ENCODE results near the gene ZNF844. TPM values are rescaled to one million over a fixed set of nuclear protein-coding genes. Genes with fewer than 3 reads are reported as not detected.
A peak's percentile ranks its signal among the peaks of the same experiment; 100 is the strongest.

Gene ZNF844
- 9.1 to 10.5 TPM (median 9.4 TPM) in 3 replicates for total RNA-seq (2021)
- Bru-seq, nascent RNA = percentile 80 among the genes with signal in this experiment
- long read RNA-seq, experiment 1, full-length matches to known transcripts = 2 of 5 reads
- long read RNA-seq, experiment 1, partial matches to known transcripts = 0 of 5 reads
- long read RNA-seq, experiment 1, other reads (novel, unspliced or antisense) = 3 of 5 reads
- long read RNA-seq, experiment 2, full-length matches to known transcripts = 1 of 7 reads
- long read RNA-seq, experiment 2, partial matches to known transcripts = 0 of 7 reads
- long read RNA-seq, experiment 2, other reads (novel, unspliced or antisense) = 6 of 7 reads
- long read RNA-seq, experiment 3, full-length matches to known transcripts = 1 of 1 reads
- long read RNA-seq, experiment 3, partial matches to known transcripts = 0 of 1 reads
- long read RNA-seq, experiment 3, other reads (novel, unspliced or antisense) = 0 of 1 reads

DNA sequence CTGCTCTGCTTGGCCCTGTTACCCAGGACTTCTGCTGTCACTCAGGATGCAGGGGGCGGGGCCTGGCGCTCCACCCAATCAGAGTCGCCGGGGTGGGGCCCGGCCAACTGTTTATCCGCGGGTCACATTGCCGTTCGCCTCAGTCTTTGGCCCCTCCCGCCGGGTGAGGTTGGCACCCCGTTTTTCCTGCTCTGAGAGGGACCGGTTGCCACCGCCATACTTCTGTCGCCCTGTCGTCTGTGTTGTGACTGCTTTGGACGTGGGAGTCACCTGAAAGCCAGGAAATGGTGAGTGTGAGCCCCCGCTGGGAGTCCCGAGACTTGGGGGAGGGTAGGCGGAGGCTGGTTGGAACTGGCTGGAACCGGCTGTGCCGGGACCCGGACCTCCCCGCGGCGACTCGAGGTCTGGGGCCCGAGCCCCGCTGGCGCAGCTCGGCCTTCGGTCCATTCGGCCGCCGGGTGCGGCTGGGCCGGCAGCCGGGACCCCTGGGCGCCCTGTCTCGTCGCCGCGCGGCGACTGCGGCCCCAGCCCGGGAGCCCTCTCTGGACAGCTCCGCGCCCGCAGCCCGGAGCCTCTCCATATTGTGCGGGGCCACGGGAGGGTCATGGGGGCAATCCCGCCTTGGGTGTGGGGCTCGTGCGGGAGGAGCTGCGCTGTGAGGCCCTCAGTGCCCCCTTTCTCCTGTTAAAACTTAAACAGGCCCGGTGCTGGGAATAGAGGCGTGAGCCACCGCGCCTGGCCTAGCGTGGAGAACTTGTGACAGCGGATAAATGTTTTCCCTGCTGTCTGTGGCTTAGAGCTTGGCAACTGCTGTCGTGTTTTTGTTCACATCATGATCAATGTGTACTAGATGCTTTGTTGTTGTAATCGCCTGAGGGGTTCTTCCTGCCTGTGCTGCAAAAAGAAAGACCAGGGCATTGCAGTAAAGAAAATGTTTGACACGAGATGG lies at the start of gene ZNF844:
Gene ZNF844, plus strand, starts transcription at position 142 of the 949 bp plus-strand sequence. Its CDS starts 143 bp downstream, at position 285.
- Mint-ChIP-seq H3K9me3 (no peaks in the 10 kb centered on the region), H3K27ac (peak within 1 kb of the TSS; percentile 97), H3K4me3 (peak within 1 kb of the TSS; percentile 87), H3K27me3 (ENCODE audit: low read depth) (no peaks in the 10 kb centered on the region), H3K4me1 (peaks cover 12% of the 10 kb centered on the region), H3K36me3 (peaks cover 6% of the 10 kb centered on the region)
- DNase-seq (ENCODE audit: low spot score) (peak; percentile 98), ATAC-seq (peak; percentile 94)
- CTCF ChIA-PET = interaction anchor here (0.9 to 3.4 kb wide), 5 partner anchors 12 to 101 kb away, joined by 5 to 38 read pairs (median 7); partner anchors contain the start of genes ZNF20 and ZNF878
- POLR2A ChIA-PET = interaction anchor here (0.7 to 2.0 kb wide), 5 partner anchors 13 to 100 kb away, joined by 3 to 14 read pairs (median 4); partner anchors contain the start of genes ZNF763 and ZNF878
- TF ChIP-seq SP1 (CRISPR knock-in tag; conservative IDR thresholded peaks at IDR 0.05) = peak; percentile 77
- TF ChIP-seq SMAD4 (CRISPR knock-in tag; IDR thresholded peaks at IDR 0.05) = no peak
- TF ChIP-seq TEAD4 (CRISPR knock-in tag; IDR thresholded peaks at IDR 0.05) = no peak
- TF ChIP-seq, protein P1, sequence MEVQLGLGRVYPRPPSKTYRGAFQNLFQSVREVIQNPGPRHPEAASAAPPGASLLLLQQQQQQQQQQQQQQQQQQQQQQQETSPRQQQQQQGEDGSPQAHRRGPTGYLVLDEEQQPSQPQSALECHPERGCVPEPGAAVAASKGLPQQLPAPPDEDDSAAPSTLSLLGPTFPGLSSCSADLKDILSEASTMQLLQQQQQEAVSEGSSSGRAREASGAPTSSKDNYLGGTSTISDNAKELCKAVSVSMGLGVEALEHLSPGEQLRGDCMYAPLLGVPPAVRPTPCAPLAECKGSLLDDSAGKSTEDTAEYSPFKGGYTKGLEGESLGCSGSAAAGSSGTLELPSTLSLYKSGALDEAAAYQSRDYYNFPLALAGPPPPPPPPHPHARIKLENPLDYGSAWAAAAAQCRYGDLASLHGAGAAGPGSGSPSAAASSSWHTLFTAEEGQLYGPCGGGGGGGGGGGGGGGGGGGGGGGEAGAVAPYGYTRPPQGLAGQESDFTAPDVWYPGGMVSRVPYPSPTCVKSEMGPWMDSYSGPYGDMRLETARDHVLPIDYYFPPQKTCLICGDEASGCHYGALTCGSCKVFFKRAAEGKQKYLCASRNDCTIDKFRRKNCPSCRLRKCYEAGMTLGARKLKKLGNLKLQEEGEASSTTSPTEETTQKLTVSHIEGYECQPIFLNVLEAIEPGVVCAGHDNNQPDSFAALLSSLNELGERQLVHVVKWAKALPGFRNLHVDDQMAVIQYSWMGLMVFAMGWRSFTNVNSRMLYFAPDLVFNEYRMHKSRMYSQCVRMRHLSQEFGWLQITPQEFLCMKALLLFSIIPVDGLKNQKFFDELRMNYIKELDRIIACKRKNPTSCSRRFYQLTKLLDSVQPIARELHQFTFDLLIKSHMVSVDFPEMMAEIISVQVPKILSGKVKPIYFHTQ (CRISPR knock-in tag; IDR thresholded peaks at IDR 0.05) = no peak
- no peak for TF ChIP-seq ZNF396 (CRISPR knock-in tag; IDR thresholded peaks at IDR 0.05; ENCODE audit: borderline replicate concordance)
- no peak for TF ChIP-seq GRHL2 (CRISPR knock-in tag; IDR thresholded peaks at IDR 0.05; ENCODE audit: insufficient replicate concordance, severe bottlenecking)
- TF ChIP-seq, protein P2, sequence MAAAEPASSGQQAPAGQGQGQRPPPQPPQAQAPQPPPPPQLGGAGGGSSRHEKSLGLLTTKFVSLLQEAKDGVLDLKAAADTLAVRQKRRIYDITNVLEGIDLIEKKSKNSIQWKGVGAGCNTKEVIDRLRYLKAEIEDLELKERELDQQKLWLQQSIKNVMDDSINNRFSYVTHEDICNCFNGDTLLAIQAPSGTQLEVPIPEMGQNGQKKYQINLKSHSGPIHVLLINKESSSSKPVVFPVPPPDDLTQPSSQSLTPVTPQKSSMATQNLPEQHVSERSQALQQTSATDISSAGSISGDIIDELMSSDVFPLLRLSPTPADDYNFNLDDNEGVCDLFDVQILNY (CRISPR knock-in tag; IDR thresholded peaks at IDR 0.05) = no peak
- no peak for TF ChIP-seq RORB (CRISPR knock-in tag; IDR thresholded peaks at IDR 0.05)
- peak; percentile 38; the same call in 1 of the 2 replicates for TF ChIP-seq KAT7 (CRISPR knock-in tag; IDR thresholded peaks at IDR 0.05; ENCODE audit: borderline replicate concordance)
- no peak for TF ChIP-seq ZNF138 (CRISPR knock-in tag; conservative IDR thresholded peaks at IDR 0.05)
- no peak for TF ChIP-seq JUN (CRISPR knock-in tag; IDR thresholded peaks at IDR 0.05)
- TF ChIP-seq, protein P3, sequence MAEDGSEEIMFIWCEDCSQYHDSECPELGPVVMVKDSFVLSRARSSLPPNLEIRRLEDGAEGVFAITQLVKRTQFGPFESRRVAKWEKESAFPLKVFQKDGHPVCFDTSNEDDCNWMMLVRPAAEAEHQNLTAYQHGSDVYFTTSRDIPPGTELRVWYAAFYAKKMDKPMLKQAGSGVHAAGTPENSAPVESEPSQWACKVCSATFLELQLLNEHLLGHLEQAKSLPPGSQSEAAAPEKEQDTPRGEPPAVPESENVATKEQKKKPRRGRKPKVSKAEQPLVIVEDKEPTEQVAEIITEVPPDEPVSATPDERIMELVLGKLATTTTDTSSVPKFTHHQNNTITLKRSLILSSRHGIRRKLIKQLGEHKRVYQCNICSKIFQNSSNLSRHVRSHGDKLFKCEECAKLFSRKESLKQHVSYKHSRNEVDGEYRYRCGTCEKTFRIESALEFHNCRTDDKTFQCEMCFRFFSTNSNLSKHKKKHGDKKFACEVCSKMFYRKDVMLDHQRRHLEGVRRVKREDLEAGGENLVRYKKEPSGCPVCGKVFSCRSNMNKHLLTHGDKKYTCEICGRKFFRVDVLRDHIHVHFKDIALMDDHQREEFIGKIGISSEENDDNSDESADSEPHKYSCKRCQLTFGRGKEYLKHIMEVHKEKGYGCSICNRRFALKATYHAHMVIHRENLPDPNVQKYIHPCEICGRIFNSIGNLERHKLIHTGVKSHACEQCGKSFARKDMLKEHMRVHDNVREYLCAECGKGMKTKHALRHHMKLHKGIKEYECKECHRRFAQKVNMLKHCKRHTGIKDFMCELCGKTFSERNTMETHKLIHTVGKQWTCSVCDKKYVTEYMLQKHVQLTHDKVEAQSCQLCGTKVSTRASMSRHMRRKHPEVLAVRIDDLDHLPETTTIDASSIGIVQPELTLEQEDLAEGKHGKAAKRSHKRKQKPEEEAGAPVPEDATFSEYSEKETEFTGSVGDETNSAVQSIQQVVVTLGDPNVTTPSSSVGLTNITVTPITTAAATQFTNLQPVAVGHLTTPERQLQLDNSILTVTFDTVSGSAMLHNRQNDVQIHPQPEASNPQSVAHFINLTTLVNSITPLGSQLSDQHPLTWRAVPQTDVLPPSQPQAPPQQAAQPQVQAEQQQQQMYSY (CRISPR knock-in tag; IDR thresholded peaks at IDR 0.05) = no peak
- TF ChIP-seq, protein P4, sequence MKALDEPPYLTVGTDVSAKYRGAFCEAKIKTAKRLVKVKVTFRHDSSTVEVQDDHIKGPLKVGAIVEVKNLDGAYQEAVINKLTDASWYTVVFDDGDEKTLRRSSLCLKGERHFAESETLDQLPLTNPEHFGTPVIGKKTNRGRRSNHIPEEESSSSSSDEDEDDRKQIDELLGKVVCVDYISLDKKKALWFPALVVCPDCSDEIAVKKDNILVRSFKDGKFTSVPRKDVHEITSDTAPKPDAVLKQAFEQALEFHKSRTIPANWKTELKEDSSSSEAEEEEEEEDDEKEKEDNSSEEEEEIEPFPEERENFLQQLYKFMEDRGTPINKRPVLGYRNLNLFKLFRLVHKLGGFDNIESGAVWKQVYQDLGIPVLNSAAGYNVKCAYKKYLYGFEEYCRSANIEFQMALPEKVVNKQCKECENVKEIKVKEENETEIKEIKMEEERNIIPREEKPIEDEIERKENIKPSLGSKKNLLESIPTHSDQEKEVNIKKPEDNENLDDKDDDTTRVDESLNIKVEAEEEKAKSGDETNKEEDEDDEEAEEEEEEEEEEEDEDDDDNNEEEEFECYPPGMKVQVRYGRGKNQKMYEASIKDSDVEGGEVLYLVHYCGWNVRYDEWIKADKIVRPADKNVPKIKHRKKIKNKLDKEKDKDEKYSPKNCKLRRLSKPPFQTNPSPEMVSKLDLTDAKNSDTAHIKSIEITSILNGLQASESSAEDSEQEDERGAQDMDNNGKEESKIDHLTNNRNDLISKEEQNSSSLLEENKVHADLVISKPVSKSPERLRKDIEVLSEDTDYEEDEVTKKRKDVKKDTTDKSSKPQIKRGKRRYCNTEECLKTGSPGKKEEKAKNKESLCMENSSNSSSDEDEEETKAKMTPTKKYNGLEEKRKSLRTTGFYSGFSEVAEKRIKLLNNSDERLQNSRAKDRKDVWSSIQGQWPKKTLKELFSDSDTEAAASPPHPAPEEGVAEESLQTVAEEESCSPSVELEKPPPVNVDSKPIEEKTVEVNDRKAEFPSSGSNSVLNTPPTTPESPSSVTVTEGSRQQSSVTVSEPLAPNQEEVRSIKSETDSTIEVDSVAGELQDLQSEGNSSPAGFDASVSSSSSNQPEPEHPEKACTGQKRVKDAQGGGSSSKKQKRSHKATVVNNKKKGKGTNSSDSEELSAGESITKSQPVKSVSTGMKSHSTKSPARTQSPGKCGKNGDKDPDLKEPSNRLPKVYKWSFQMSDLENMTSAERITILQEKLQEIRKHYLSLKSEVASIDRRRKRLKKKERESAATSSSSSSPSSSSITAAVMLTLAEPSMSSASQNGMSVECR (CRISPR knock-in tag; IDR thresholded peaks at IDR 0.05; ENCODE audit: borderline replicate concordance) = peak; percentile 61; the same call in 1 of the 2 replicates
- TF ChIP-seq, protein P5, sequence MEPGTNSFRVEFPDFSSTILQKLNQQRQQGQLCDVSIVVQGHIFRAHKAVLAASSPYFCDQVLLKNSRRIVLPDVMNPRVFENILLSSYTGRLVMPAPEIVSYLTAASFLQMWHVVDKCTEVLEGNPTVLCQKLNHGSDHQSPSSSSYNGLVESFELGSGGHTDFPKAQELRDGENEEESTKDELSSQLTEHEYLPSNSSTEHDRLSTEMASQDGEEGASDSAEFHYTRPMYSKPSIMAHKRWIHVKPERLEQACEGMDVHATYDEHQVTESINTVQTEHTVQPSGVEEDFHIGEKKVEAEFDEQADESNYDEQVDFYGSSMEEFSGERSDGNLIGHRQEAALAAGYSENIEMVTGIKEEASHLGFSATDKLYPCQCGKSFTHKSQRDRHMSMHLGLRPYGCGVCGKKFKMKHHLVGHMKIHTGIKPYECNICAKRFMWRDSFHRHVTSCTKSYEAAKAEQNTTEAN (CRISPR knock-in tag; IDR thresholded peaks at IDR 0.05) = no peak
- no peak for TF ChIP-seq ZNF219 (CRISPR knock-in tag; IDR thresholded peaks at IDR 0.05; ENCODE audit: borderline replicate concordance)
- no peak for TF ChIP-seq OVOL2 (CRISPR knock-in tag; IDR thresholded peaks at IDR 0.05; ENCODE audit: borderline replicate concordance)
- TF ChIP-seq, protein P6, sequence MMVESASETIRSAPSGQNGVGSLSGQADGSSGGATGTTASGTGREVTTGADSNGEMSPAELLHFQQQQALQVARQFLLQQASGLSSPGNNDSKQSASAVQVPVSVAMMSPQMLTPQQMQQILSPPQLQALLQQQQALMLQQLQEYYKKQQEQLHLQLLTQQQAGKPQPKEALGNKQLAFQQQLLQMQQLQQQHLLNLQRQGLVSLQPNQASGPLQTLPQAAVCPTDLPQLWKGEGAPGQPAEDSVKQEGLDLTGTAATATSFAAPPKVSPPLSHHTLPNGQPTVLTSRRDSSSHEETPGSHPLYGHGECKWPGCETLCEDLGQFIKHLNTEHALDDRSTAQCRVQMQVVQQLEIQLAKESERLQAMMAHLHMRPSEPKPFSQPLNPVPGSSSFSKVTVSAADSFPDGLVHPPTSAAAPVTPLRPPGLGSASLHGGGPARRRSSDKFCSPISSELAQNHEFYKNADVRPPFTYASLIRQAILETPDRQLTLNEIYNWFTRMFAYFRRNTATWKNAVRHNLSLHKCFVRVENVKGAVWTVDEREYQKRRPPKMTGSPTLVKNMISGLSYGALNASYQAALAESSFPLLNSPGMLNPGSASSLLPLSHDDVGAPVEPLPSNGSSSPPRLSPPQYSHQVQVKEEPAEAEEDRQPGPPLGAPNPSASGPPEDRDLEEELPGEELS (CRISPR knock-in tag; IDR thresholded peaks at IDR 0.05) = no peak
- no peak for TF ChIP-seq MXD4 (CRISPR knock-in tag; IDR thresholded peaks at IDR 0.05; ENCODE audit: borderline replicate concordance)
- no peak for TF ChIP-seq ZBTB21 (CRISPR knock-in tag; IDR thresholded peaks at IDR 0.05; ENCODE audit: borderline replicate concordance)
